ENCODE results near the gene FGF3. TPM values are rescaled to one million over a fixed set of nuclear protein-coding genes. Genes with fewer than 3 reads are reported as not detected.

The FGF3 gene
- polyA plus RNA-seq, 1 donor from 2014 or later = 3.7 TPM

GRCh38 chr11:69808667-69809086, 10.5 kb downstream of the FGF3 start:
- Histone ChIP-seq H3K4me2 (ENCODE audit: low read length) (no peak overlapping the region), H3K27me3 (ENCODE audit: insufficient read depth, low read depth, low read length) (no peaks in the 10 kb centered on the region), H3K79me2 (replicated peaks; ENCODE audit: insufficient read depth, low read length) (no peaks in the 10 kb centered on the region), H3K9me2 (ENCODE audit: insufficient read depth, low read length) (no peaks in the 10 kb centered on the region), H3K36me3 (ENCODE audit: insufficient read depth, low read length) (no peaks in the 10 kb centered on the region), H3F3A (ENCODE audit: insufficient read depth, low read length, poor library complexity, severe bottlenecking) (no peaks in the 10 kb centered on the region), H3K4me3 (ENCODE audit: low read length) (no peak overlapping the region), H3K9me3 (ENCODE audit: low read length) (no peaks in the 10 kb centered on the region), H3K9ac (ENCODE audit: low read length) (no peak overlapping the region), H4K20me1 (ENCODE audit: insufficient read depth) (no peaks in the 10 kb centered on the region), H2AFZ (ENCODE audit: low read depth, low read length) (no peak overlapping the region), H3K27ac (ENCODE audit: low read length) (no peak overlapping the region)
- TF ChIP-seq REST (IDR thresholded peaks at IDR 0.05; ENCODE audit: borderline replicate concordance) (no peak), POLR2AphosphoS5 (IDR thresholded peaks at IDR 0.05) (no peak), CTCF (IDR thresholded peaks at IDR 0.05; ENCODE audit: poor library complexity, severe bottlenecking) (no peak), EP300 (conservative IDR thresholded peaks at IDR 0.05; ENCODE audit: poor library complexity, severe bottlenecking) (no peak), TAF1 (IDR thresholded peaks at IDR 0.05; ENCODE audit: low read depth) (no peak), SMC3 (conservative IDR thresholded peaks at IDR 0.05; ENCODE audit: poor library complexity) (no peak), RAD21 (conservative IDR thresholded peaks at IDR 0.05) (no peak), EZH2 (IDR thresholded peaks at IDR 0.05; ENCODE audit: borderline replicate concordance, insufficient read depth, low read length, poor library complexity, severe bottlenecking) (no peak), MXI1 (conservative IDR thresholded peaks at IDR 0.05; ENCODE audit: poor library complexity, severe bottlenecking) (no peak)

- Histone ChIP-seq H3K27ac (ENCODE audit: low read length) (no peak overlapping the region), H3K27me3 (ENCODE audit: insufficient read depth, low read depth, low read length) (no peaks in the 10 kb centered on the region), H4K20me1 (ENCODE audit: insufficient read depth) (no peaks in the 10 kb centered on the region), H3K4me3 (ENCODE audit: low read length) (no peak overlapping the region), H3K79me2 (replicated peaks; ENCODE audit: insufficient read depth, low read length) (no peaks in the 10 kb centered on the region), H3F3A (ENCODE audit: insufficient read depth, low read length, poor library complexity, severe bottlenecking) (no peaks in the 10 kb centered on the region), H3K4me2 (ENCODE audit: low read length) (no peak overlapping the region), H3K9ac (ENCODE audit: low read length) (no peak overlapping the region), H3K9me3 (ENCODE audit: low read length) (no peaks in the 10 kb centered on the region), H3K9me2 (ENCODE audit: insufficient read depth, low read length) (no peaks in the 10 kb centered on the region), H3K36me3 (ENCODE audit: insufficient read depth, low read length) (no peaks in the 10 kb centered on the region), H2AFZ (ENCODE audit: low read depth, low read length) (no peak overlapping the region)
- TF ChIP-seq POLR2AphosphoS5 (IDR thresholded peaks at IDR 0.05) (no peak), CTCF (IDR thresholded peaks at IDR 0.05; ENCODE audit: poor library complexity, severe bottlenecking) (no peak), RAD21 (conservative IDR thresholded peaks at IDR 0.05) (no peak), TAF1 (IDR thresholded peaks at IDR 0.05; ENCODE audit: low read depth) (no peak), MXI1 (conservative IDR thresholded peaks at IDR 0.05; ENCODE audit: poor library complexity, severe bottlenecking) (no peak), REST (IDR thresholded peaks at IDR 0.05; ENCODE audit: borderline replicate concordance) (no peak), SMC3 (conservative IDR thresholded peaks at IDR 0.05; ENCODE audit: poor library complexity) (no peak), EZH2 (IDR thresholded peaks at IDR 0.05; ENCODE audit: borderline replicate concordance, insufficient read depth, low read length, poor library complexity, severe bottlenecking) (no peak), EP300 (conservative IDR thresholded peaks at IDR 0.05; ENCODE audit: poor library complexity, severe bottlenecking) (no peak)
These were observed 12.0 kb downstream of the FGF3 start for GRCh38 chr11:69807106-69807815.

Data from neural cell (in vitro differentiated cells).